ENCODE data around the gene RAB3IL1. TPM values are rescaled to one million over a fixed set of nuclear protein-coding genes. Genes with fewer than 3 reads are reported as not detected.
A peak's percentile ranks its signal among the peaks of the same experiment; 100 is the strongest.

The RAB3IL1 gene
- total and polyA plus RNA-seq, 9 of the 15 experiments (the other 6 are each of a cell fraction or from before 2014, with no cell fraction given), result 0.15 to 42.6 (median 15.5) TPM

GRCh38 chr11:61869708-61870451, 47.5 kb downstream of the RAB3IL1 start (continued):
- TF ChIP-seq CLOCK (CRISPR knock-in tag; IDR thresholded peaks at IDR 0.05; ENCODE audit: borderline replicate concordance) (peak; percentile 16; the same call in 1 of the 2 replicates), PRMT5 (CRISPR knock-in tag; IDR thresholded peaks at IDR 0.05) (no peak), POU5F1 (IDR thresholded peaks at IDR 0.05; ENCODE audit: borderline replicate concordance, low read depth, low read length, partially characterized antibody) (no peak), NKRF (IDR thresholded peaks at IDR 0.05; ENCODE audit: borderline replicate concordance) (no peak), BRCA1 (IDR thresholded peaks at IDR 0.05) (no peak), BRCA1 (CRISPR knock-in tag; IDR thresholded peaks at IDR 0.05) (no peak), RCOR1 (IDR thresholded peaks at IDR 0.05; ENCODE audit: borderline replicate concordance in 1 of 2, low read depth in 2 of 2, low read length in 2 of 2) (peak; percentile 31 to 94; a peak in 3 of 4 replicates), MED1 (CRISPR knock-in tag; IDR thresholded peaks at IDR 0.05; ENCODE audit: borderline replicate concordance) (no peak), ZNF23 (CRISPR knock-in tag; IDR thresholded peaks at IDR 0.05) (no peak), ZC3H8 (IDR thresholded peaks at IDR 0.05) (no peak), ZBTB2 (IDR thresholded peaks at IDR 0.05) (peak; percentile 92), ZSCAN32 (CRISPR knock-in tag; IDR thresholded peaks at IDR 0.05) (no peak), HIVEP1 (CRISPR knock-in tag; IDR thresholded peaks at IDR 0.05) (no peak; the same call in 1 of the 2 replicates), NCOA1 (IDR thresholded peaks at IDR 0.05; ENCODE audit: low read depth) (peak; percentile 89; the same call in 1 of the 2 replicates), PYGO2 (tag; IDR thresholded peaks at IDR 0.05) (no peak), SP1 (CRISPR knock-in tag; IDR thresholded peaks at IDR 0.05) (no peak), PKNOX1 (IDR thresholded peaks at IDR 0.05) (peak; percentile 92), NELFE (IDR thresholded peaks at IDR 0.05; ENCODE audit: insufficient read depth, insufficient read length) (no peak), FOXJ3 (CRISPR knock-in tag; IDR thresholded peaks at IDR 0.05) (no peak), PRPF4 (IDR thresholded peaks at IDR 0.05; ENCODE audit: insufficient read depth, low read depth, low read length, poor library complexity, severe bottlenecking) (no peak), ZNF408 (CRISPR knock-in tag; IDR thresholded peaks at IDR 0.05; ENCODE audit: low read depth) (no peak), MAFG (tag; conservative IDR thresholded peaks at IDR 0.05) (no peak)

Measured in K562 (cell line).